Fibroblast of lung (primary cell): Measurements from ENCODE around the gene DNAL4.

Experiments
- CTCF ChIP-seq, 2 donors: IDR thresholded peaks in 1 of 2; conservative IDR thresholded peaks in 1 of 2; 1 replicate in 1 of 2; 2 replicates in 1 of 2; pipeline ENCODE4 v1.5.1; 2011 to 2012; ENCODE audit warnings: low read length in 2 of 2, control low read depth in 1 of 2, inconsistent platforms in 1 of 2, low read depth in 1 of 2, mild to moderate bottlenecking in 1 of 2
- EZH2 ChIP-seq: IDR thresholded peaks from 2 replicates; pipeline ENCODE4 v1.5.1; 2012; ENCODE audit warnings: low read length, control low read depth, mild to moderate bottlenecking; ENCODE audit errors: missing control alignments

DNA sequence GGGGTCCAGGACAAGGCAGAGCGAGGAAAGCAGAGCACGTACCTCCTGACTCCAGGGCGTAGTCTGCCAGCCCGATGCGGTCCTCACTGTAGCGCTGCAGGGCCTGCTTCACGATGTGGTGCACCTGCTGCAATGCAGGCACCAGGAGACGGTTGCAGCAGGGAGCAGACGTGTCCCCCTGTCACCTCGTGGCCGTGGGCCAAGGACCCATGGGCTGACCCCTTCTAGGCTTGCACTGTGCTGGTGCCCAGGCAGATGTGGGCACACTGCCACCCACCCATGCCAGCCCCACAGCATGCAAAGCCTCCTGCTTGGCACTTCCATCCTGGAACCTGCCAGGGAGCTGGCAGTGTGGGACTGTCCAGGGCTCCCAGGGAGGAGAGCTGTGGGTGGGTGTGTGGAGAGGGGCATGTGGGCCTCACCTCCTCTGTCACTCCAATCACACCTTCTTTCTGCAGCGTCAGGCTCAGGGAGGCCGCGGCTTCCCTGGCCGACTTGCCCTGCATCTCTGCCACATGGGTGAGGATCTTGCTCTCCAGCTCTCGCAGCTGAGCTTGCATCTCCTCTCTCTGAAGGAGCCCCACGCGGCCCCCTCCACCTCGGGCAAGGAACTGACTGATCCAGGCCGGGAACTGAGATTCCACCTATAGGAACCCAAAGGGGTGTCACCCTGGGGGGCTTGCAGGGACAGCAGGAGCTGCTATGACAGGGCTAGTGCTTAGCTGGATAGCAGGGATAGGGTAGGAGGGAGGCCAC lies 54.5 kb downstream of the DNAL4 start:
- no peak for TF ChIP-seq CTCF (conservative IDR thresholded peaks at IDR 0.05 in 1 of 2, IDR thresholded peaks at IDR 0.05 in 1 of 2; ENCODE audit: low read depth in 1 of 2, low read length in 2 of 2)
- no peak for TF ChIP-seq EZH2
